H1 (cell line): ENCODE results near the gene ATG9B. TPM values are rescaled to one million over a fixed set of nuclear protein-coding genes. Genes with fewer than 3 reads are reported as not detected.

ENCODE experiments used
- CTCF ChIA-PET: fragments of 300-600 bp; sonication (Branson Sonifier 250); formaldehyde crosslinking; loops from one replicate; lab custom pipeline; 2021; ENCODE audit not compliant: partially characterized antibody; lab: Charles Lee
- POLR2A ChIA-PET: fragments of 300-600 bp; sonication (Branson Sonifier 250); formaldehyde crosslinking; loops from one replicate; lab custom pipeline; 2021; ENCODE audit warnings: inconsistent platforms; ENCODE audit not compliant: partially characterized antibody; lab: Charles Lee
- DNase-seq, 2 experiments: peaks; one replicate each; pipeline versions ENCODE4 v3.0.0 to v3.0.0-alpha.2; 2010 to 2022; ENCODE audit warnings: low spot score in 2 of 2, low read depth in 1 of 2, mixed read lengths in 1 of 2
- FAIRE-seq: peaks from 2 replicates; lab custom pipeline; 2011; peaks lifted over from hg19 to GRCh38; lab: Jason Lieb, UNC
- H2AFZ ChIP-seq: 2 replicates; pipeline ENCODE4 v1.8.1; 2012; ENCODE audit warnings: low read length, inconsistent platforms
- H2AK5ac ChIP-seq: 2 replicates; pipeline ENCODE4 v1.6.1; 2013; ENCODE audit warnings: low read depth, low read length
- H2BK120ac ChIP-seq: replicated peaks from 2 replicates; pipeline ENCODE3; 2013; ENCODE audit warnings: low read depth, low read length, inconsistent platforms
- H2BK12ac ChIP-seq: 2 replicates; pipeline ENCODE4 v1.6.1; 2013; ENCODE audit warnings: low read depth, low read length
- H2BK15ac ChIP-seq: 2 replicates; pipeline ENCODE4 v1.6.1; 2013; ENCODE audit warnings: low read length
- H2BK20ac ChIP-seq: 2 replicates; pipeline ENCODE4 v1.6.1; 2013; ENCODE audit warnings: low read length
- H2BK5ac ChIP-seq: 2 replicates; pipeline ENCODE4 v1.6.1; 2013; ENCODE audit warnings: low read depth, low read length
- H3K14ac ChIP-seq: 2 replicates; pipeline ENCODE4 v1.6.1; 2013; ENCODE audit warnings: inconsistent platforms; ENCODE audit not compliant: insufficient read length
- H3K18ac ChIP-seq: 2 replicates; pipeline ENCODE4 v1.6.1; 2013; ENCODE audit warnings: low read length; ENCODE audit errors: extremely low read depth
- H3K23ac ChIP-seq: 2 replicates; pipeline ENCODE4 v1.6.1; 2013; ENCODE audit warnings: inconsistent platforms; ENCODE audit not compliant: insufficient read length
- H3K23me2 ChIP-seq: 2 replicates; pipeline ENCODE4 v1.6.1; 2013; ENCODE audit warnings: low read depth, low read length
- H3K27ac ChIP-seq: 2 replicates; pipeline ENCODE4 v1.6.1; 2011; ENCODE audit warnings: low read depth, low read length, inconsistent platforms
- H3K27me3 ChIP-seq, 4 experiments: replicated peaks in 1 of 4; 1 replicate in 1 of 4; 2 replicates in 3 of 4; pipeline versions ENCODE4 v1.6.1 to v1.8.1; 2011 to 2013; ENCODE audit warnings: low read length in 3 of 4, mild to moderate bottlenecking in 3 of 4, inconsistent platforms in 2 of 4, mixed read lengths in 2 of 4, moderate library complexity in 1 of 4; ENCODE audit not compliant: control insufficient read depth in 3 of 4, insufficient read depth in 3 of 4; ENCODE audit errors: extremely low read depth in 1 of 4
- H3K36me3 ChIP-seq, 4 experiments: 2 replicates each; pipeline versions ENCODE4 v1.6.1 to v1.8.1; 2011 to 2013; ENCODE audit warnings: mild to moderate bottlenecking in 4 of 4, low read length in 3 of 4, moderate library complexity in 2 of 4, control low read depth in 1 of 4, inconsistent platforms in 1 of 4; ENCODE audit not compliant: insufficient read depth in 4 of 4, control insufficient read depth in 2 of 4
- H3K4ac ChIP-seq: replicated peaks from 2 replicates; pipeline ENCODE3; 2013; ENCODE audit warnings: low read length, low read depth, mixed read lengths, inconsistent platforms; ENCODE audit not compliant: insufficient read length
- H3K4me1 ChIP-seq, 4 experiments: replicated peaks in 1 of 4; 1 replicate in 1 of 4; 2 replicates in 3 of 4; pipeline versions ENCODE4 v1.6.1 to v1.8.1; 2011 to 2013; ENCODE audit warnings: low read length in 3 of 4, inconsistent platforms in 2 of 4, mixed read lengths in 1 of 4; ENCODE audit not compliant: insufficient read depth in 4 of 4, control insufficient read depth in 3 of 4
- H3K4me2 ChIP-seq, 2 experiments: 2 replicates each; pipeline versions ENCODE4 v1.6.1 to v1.8.1; 2011 to 2013; ENCODE audit warnings: low read depth in 2 of 2, low read length in 2 of 2, control low read depth in 1 of 2, inconsistent platforms in 1 of 2, mild to moderate bottlenecking in 1 of 2; ENCODE audit not compliant: insufficient read depth in 1 of 2
- H3K4me3 ChIP-seq, 4 experiments: fragments of 200-600, 300-600 bp in 1 of 4; sonication (generic), shearing (Covaris generic), sonication (Bioruptor Twin) in 1 of 4; 2 replicates each; pipeline versions ENCODE4 v1.5.1 to v1.8.1; 2011 to 2016; ENCODE audit warnings: low read length in 4 of 4, low read depth in 3 of 4, control low read depth in 2 of 4, inconsistent platforms in 2 of 4, mild to moderate bottlenecking in 2 of 4, mixed read lengths in 1 of 4, moderate library complexity in 1 of 4; ENCODE audit not compliant: insufficient read depth in 2 of 4; ENCODE audit errors: extremely low read depth in 1 of 4
- H3K56ac ChIP-seq: replicated peaks from 2 replicates; pipeline ENCODE3; 2013; ENCODE audit warnings: low read depth, mild to moderate bottlenecking, mixed read lengths, low read length, inconsistent platforms; ENCODE audit not compliant: insufficient read length
- H3K79me1 ChIP-seq: 2 replicates; pipeline ENCODE4 v1.6.1; 2013; ENCODE audit warnings: low read depth, low read length, control low read depth
- H3K79me2 ChIP-seq, 2 experiments: 2 replicates each; pipeline versions ENCODE4 v1.6.1 to v1.8.1; 2012 to 2013; ENCODE audit warnings: low read length in 2 of 2, mild to moderate bottlenecking in 2 of 2, inconsistent platforms in 1 of 2; ENCODE audit not compliant: insufficient read depth in 2 of 2, control insufficient read depth in 1 of 2
- H3K9ac ChIP-seq, 4 experiments: replicated peaks in 1 of 4; 1 replicate in 1 of 4; 2 replicates in 3 of 4; pipeline versions ENCODE4 v1.6.1 to v1.8.1; 2011 to 2013; ENCODE audit warnings: low read depth in 3 of 4, low read length in 3 of 4, control low read depth in 2 of 4, mild to moderate bottlenecking in 2 of 4, moderate library complexity in 2 of 4, inconsistent platforms in 1 of 4; ENCODE audit errors: extremely low read depth in 1 of 4
- H3K9me3 ChIP-seq, 2 experiments: 2 replicates each; pipeline versions ENCODE4 v1.6.1 to v1.8.1; 2012 to 2013; ENCODE audit warnings: mild to moderate bottlenecking in 2 of 2, moderate library complexity in 2 of 2, control low read depth in 1 of 2, inconsistent platforms in 1 of 2, low read depth in 1 of 2, low read length in 1 of 2, mixed read lengths in 1 of 2; ENCODE audit not compliant: insufficient read depth in 2 of 2
- H4K20me1 ChIP-seq, 2 experiments: replicated peaks in 1 of 2; 2 replicates each; pipeline versions ENCODE3 to v1.8.1; 2011 to 2013; ENCODE audit warnings: inconsistent platforms in 2 of 2, low read length in 2 of 2, mild to moderate bottlenecking in 1 of 2; ENCODE audit not compliant: insufficient read depth in 2 of 2, control insufficient read depth in 1 of 2
- H4K5ac ChIP-seq: 2 replicates; pipeline ENCODE4 v1.6.1; 2013; ENCODE audit warnings: low read length, low read depth, mixed read lengths, inconsistent platforms; ENCODE audit not compliant: insufficient read length
- H4K8ac ChIP-seq: 2 replicates; pipeline ENCODE4 v1.8.0; 2013; ENCODE audit warnings: mild to moderate bottlenecking, moderate library complexity, low read length, inconsistent platforms; ENCODE audit not compliant: insufficient read depth; ENCODE audit errors: extremely low read depth
- H4K91ac ChIP-seq: replicated peaks from 2 replicates; pipeline ENCODE3; 2013; ENCODE audit warnings: low read length, mixed read lengths, inconsistent platforms; ENCODE audit not compliant: insufficient read length
- ASH2L ChIP-seq: fragments of 200-600, 300-600 bp; sonication (generic); IDR thresholded peaks from one replicate; pipeline ENCODE4 v1.7.1; 2017; ENCODE audit warnings: low read length
- CEBPB ChIP-seq: IDR thresholded peaks from 2 replicates; pipeline ENCODE4 v1.6.1; 2012; ENCODE audit warnings: low read depth, low read length
- CHD1 ChIP-seq: IDR thresholded peaks from 2 replicates; pipeline ENCODE4 v1.6.1; 2012; ENCODE audit warnings: low read depth, low read length, improper control_type of control experiment
- POLR2AphosphoS5 ChIP-seq: IDR thresholded peaks from 2 replicates; pipeline ENCODE4 v1.6.1; 2011; ENCODE audit warnings: low read depth, low read length
- WGBS, 2 experiments: shearing (Covaris generic) in 1 of 2; methylation state at CpG; one replicate each; pipeline versions ENCODE4 v1.1.6 to v1.1.7; 2013 to 2015; ENCODE audit warnings: low lambda C conversion rate in 2 of 2, mixed read lengths in 2 of 2, inconsistent platforms in 1 of 2, low coverage in 1 of 2, missing lambda C conversion rate in 1 of 2; ENCODE audit not compliant: insufficient replicate concordance in 2 of 2, insufficient coverage in 1 of 2, insufficient read length in 1 of 2; ENCODE audit errors: extremely low coverage in 1 of 2, missing lambda C conversion rate in 1 of 2; 5-methylcytosine and 5-hydroxymethylcytosine counted together
- polyA plus RNA-seq, 7 experiments: library from polyadenylated mRNA; depleted of rRNA in 3 of 7; stranded (reverse) in 5 of 7; unstranded in 2 of 7; fragments of >200 nt in 5 of 7; fragments of 200-250 nt in 2 of 7; gene quantifications; 1 replicate in 5 of 7; 2 replicates in 1 of 7; 4 replicates in 1 of 7; pipeline versions ENCODE4 v1.2.1 to v1.2.3, GENCODE V29; 2011 to 2013; ENCODE audit warnings: missing spikeins in 2 of 7, mixed read lengths in 2 of 7
- total RNA-seq: library from RNA; stranded (reverse); fragmentation: NEBNext Ultra II Directional; extraction: Animal tissue kit (Norgen Biotek cat#: 25700); gene quantifications from 2 replicates; pipeline ENCODE4 v1.2.1, GENCODE V29; 2021
- TF ChIP-seq, protein P1 (sequence below): IDR thresholded peaks from 2 replicates; pipeline ENCODE4 v1.6.1; 2011; ENCODE audit warnings: low read depth, mild to moderate bottlenecking, low read length; ENCODE audit not compliant: insufficient read depth
- TF ChIP-seq, protein P2 (sequence below): IDR thresholded peaks from 2 replicates; pipeline ENCODE4 v1.6.1; 2012; ENCODE audit warnings: low read length, inconsistent platforms

ATG9B gene
- total and polyA plus RNA-seq, 2 of the 8 experiments (the other 6 are each of a cell fraction or from before 2014, with no cell fraction given), result 1.4 to 2.3 TPM

DNA sequence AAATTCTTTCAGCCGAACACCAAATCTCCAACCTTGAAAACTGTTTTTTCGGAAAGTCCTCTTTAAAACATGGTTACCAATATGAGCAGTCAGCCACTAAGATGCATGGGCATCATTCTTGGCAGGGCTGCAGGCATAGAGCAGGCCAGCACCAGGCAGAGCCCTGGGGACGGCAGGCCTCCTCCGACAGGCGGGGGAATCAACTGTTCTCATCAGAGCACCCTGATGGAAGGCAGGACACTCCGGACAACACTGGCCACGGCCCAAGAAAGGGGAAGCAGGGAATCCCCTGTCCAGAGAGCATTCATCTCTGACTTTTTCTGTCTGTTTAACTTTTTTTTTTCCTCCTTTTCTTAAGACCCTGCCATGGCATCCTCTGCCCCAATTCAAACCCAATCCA, 34.8 kb downstream of the ATG9B start:
- Histone ChIP-seq H2BK12ac (peak overlapping the region; percentile 82; the same call in 1 of the 2 replicates), H3K36me3 (no peaks in the 10 kb centered on the region), H2BK15ac (peak overlapping the region; percentile 25; the same call in 1 of the 2 replicates), H4K91ac (no peak overlapping the region), H3K23me2 (no peaks in the 10 kb centered on the region), H2AFZ (no peak overlapping the region), H3K4ac (no peak overlapping the region), H3K27me3 (no peaks in the 10 kb centered on the region), H4K5ac (no peak overlapping the region), H2BK20ac (peak overlapping the region; percentile 13; the same call in 1 of the 2 replicates), H3K9me3 (no peaks in the 10 kb centered on the region), H3K79me1 (no peaks in the 10 kb centered on the region), H2BK5ac (peak overlapping the region; percentile 27; the same call in 1 of the 2 replicates), H2BK120ac (no peak overlapping the region), H3K23ac (no peak overlapping the region), H3K9ac (no peak overlapping the region), H3K4me1 (peaks cover 4 to 18% (median 13%) of the 10 kb centered on the region in 4 experiments), H3K56ac (no peak overlapping the region), H3K14ac (no peak overlapping the region), H3K4me3 (no peak overlapping the region), H3K27ac (no peak overlapping the region), H3K18ac (no peak overlapping the region), H2AK5ac (0 out of 2 replicates have a peak overlapping the region, but pooled peaks have one; percentile 54), H3K4me2 (0 out of 4 replicates have a peak overlapping the region, but pooled peaks of 1 of the 2 experiments have one; percentile 4), H4K8ac (no peak overlapping the region), H4K20me1 (peaks cover 0 to 2% of the 10 kb centered on the region in 2 experiments), H3K79me2 (no peaks in the 10 kb centered on the region)
- FAIRE-seq (no peak), DNase-seq (no peak)
- 81% methylated on average over 7 of the region's 7 CpGs; no CpG with 5 or more reads in 1 of the 2 experiments for WGBS, 2 experiments
- POLR2A ChIA-PET, result interaction anchor here (0.6 to 1.4 kb wide), 5 partner anchors 11 to 89 kb away, joined by 3 read pairs; no protein-coding TSS in a partner anchor
- TF ChIP-seq, protein P1, sequence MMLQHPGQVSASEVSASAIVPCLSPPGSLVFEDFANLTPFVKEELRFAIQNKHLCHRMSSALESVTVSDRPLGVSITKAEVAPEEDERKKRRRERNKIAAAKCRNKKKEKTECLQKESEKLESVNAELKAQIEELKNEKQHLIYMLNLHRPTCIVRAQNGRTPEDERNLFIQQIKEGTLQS, result no peak
- TF ChIP-seq POLR2AphosphoS5 (no peak), CHD1 (no peak), ASH2L (no peak), CEBPB (no peak)
- TF ChIP-seq, protein P2, sequence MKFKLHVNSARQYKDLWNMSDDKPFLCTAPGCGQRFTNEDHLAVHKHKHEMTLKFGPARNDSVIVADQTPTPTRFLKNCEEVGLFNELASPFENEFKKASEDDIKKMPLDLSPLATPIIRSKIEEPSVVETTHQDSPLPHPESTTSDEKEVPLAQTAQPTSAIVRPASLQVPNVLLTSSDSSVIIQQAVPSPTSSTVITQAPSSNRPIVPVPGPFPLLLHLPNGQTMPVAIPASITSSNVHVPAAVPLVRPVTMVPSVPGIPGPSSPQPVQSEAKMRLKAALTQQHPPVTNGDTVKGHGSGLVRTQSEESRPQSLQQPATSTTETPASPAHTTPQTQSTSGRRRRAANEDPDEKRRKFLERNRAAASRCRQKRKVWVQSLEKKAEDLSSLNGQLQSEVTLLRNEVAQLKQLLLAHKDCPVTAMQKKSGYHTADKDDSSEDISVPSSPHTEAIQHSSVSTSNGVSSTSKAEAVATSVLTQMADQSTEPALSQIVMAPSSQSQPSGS, result no peak
- CTCF ChIA-PET, result interaction anchor here (0.6 to 7.6 kb wide), 25 partner anchors 9 to 211 kb away, joined by 3 to 142 read pairs (median 5); no protein-coding TSS in a partner anchor
